DMS153 treated with DMSO at 0.1 percent for 48 hours (cell line): Measurements from ENCODE around the gene CASP4.

ENCODE experiments used
- DNase-seq: peaks from one replicate; lab custom pipeline; 2025; ENCODE audit not compliant: unreplicated experiment; lab: John Stamatoyannopoulos, UW

Gene CASP4

GRCh38 chr11:104895634-104896033 lies 72.7 kb downstream of the CASP4 start:
- DNase-seq: no peak

GRCh38 chr11:104893876-104894275 lies 74.5 kb downstream of the CASP4 start:
- no peak for DNase-seq
